Activated naive CD4-positive, alpha-beta T cell treated with anti-CD3 and anti-CD28 coated beads, Interleukin-2, amount 50 U/mL, for 16 hours (primary cell): ENCODE results near the gene UBR7.
A peak's percentile ranks its signal among the peaks of the same experiment; 100 is the strongest.
"Not testable (repeated sequence)": the region's sequence is repeated elsewhere in the genome, so short reads cannot be mapped to it uniquely, and the experiment has no call there.

Experiments
- DNase-seq: peaks from one replicate; pipeline ENCODE4 v3.0.0-alpha.2; 2020

UBR7 gene

DNA sequence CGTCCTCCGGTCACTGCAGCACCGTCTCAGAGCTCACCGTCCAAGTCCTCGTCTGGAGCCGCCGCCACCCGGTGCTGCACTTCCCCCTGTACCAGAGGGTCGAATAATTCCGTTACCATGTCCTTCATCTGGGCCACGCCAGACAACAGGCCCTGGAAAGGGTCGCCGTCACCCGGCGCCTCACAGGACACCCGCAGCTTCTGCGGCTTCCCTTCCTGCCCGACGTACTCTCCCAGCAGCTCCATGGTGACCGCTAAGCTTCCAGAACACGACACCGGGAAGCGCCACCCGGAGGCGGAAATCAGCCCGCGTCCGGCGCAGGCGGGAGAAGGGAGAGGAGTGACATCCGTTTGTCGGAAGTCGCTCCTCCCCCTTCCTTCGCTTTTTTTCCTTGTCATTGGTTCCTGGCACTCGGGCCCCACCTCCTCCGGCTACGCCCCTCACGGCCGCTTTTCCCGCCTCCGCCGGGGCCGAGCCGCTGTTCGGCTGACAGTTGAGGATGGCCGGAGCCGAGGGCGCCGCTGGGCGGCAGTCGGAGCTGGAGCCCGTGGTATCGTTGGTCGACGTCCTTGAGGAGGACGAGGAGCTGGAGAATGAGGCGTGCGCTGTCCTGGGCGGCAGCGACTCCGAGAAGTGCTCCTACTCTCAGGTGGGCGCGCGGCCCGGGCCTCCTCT is at the start of gene UBR7, which contains the start of gene GON7:
Gene UBR7, plus strand, starts transcription at position 464 of the 675 bp plus-strand sequence. Its CDS starts 36 bp downstream, at position 500.
Gene GON7, minus strand, starts transcription at position 273 of the 675 bp plus-strand sequence. Its CDS starts 28 bp downstream, at position 245.
- peak; percentile 87 for DNase-seq

GRCh38 chr14:93158349-93158748 is 48.7 kb upstream of the UBR7 start:
- not testable (repeated sequence) for DNase-seq

DNA sequence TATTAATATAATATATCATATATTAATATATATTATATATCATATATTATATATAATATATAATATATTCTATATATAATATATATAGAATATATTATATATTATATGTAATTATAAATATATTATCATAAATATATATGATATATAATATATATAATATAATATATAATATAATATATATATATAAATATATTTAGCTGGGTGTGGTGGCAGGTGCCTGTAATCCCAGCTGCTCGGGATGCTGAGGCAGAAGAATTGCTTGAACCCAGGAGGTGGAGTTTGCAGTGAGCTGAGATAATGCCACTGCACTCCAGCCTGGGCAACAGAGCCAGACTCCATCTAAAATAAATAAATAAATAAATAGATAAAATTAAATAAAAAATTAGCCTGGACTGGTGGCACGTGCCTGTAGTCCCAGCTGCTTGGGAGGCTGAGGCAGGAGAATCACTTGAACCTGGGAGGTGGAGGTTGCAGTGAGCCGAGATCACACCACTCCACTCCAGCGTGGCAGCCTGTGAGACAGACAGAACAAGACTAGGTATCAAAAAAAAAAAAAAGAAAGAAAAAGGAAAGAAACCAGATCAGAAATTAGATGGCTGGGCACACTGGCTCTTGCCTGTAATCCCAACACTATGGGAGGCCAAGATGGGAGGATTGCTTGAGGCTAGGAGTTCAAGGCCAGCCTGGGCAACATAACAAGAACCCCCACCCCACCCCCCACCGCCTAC is 47.3 kb upstream of the UBR7 start:
- DNase-seq, result not testable (repeated sequence)

DNA sequence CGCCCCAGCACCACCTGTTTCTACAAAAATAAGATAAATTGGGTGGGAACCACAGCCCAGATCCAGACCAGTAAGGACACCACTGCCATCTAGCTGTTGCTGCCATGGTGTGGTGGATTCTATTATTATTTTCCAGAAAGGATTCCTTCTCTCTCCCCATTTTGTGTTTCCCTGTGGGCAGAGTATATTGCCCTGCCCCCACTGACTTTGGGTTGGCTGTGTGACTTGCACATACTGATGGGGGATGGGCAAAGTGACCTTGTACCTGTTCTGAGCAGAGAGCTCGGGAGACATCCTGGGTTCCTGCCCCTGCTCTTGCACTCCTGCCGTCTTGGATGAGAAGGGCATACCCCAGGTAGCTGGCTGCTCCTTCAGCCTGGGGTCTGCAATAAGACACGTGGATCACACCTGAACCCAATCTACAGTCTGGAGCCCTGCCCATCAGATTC is 46.7 kb upstream of the UBR7 start:
- no peak for DNase-seq

- DNase-seq, result no peak
Observed at GRCh38 chr14:93161411-93161940, 45.6 kb upstream of the UBR7 start.

- DNase-seq, result no peak
Observed at GRCh38 chr14:93163564-93163963, 43.5 kb upstream of the UBR7 start.

- DNase-seq, result not testable (repeated sequence)
Observed at GRCh38 chr14:93165271-93166265, 41.5 kb upstream of the UBR7 start.

DNA sequence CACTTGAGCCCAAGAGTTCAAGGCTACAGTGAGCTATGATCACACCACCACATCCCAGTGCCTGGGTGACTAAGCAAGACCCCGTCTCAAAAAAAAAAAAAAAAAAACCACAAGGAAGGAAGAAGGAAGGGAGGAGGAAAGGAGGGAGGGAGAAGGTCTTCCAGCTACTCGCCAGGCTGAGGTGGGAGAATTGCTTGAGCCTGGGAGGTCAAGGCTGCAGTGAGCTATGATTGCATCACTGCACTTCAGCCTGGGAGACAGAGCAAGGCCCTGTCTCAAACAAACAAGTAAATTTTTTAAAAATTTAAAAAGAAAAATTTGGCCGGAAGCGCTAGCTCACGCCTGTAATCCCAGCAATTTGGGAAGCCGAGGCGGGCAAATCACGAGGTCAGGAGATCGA is 38.4 kb upstream of the UBR7 start:
- DNase-seq, result not testable (repeated sequence)

DNA sequence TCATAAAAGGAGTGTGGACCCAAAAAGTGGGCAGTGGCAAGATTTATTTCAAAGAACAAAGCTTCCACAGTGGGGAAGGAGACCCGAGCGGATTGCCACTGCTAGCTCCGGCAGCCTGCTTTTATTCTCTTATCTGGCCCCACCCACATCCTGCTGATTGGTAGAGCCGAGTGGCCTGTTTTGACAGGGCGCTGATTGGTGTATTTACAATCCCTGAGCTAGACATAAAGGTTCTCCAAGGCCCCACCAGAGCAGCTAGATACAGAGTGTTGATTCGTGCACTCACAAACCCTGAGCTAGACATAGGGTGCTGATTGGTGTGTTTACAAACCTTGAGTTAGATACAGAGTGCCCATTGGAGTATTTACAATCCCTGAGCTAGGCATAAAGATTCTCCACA is 37.4 kb upstream of the UBR7 start:
- DNase-seq, result not testable (repeated sequence)

- DNase-seq, result not testable (repeated sequence)
Observed at GRCh38 chr14:93170141-93170540, 36.9 kb upstream of the UBR7 start.

DNA sequence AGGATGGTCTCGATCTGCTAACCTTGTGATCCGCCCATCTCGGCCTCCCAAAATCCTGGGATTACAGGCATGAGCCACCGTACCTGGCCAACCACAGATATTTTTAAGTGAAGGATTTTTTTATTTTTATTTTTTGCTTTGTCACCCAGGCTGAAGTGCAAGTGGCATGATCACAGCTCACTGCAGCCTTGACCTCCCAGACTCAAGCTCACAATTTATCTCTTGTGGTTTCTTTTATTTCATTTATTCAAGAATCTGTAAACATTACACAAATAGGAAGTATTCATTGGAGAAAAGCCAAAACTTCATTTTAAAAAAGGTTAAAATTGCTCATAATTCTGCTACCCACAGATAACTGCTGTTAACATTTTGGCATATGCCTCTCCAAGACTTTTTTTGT is 35.7 kb upstream of the UBR7 start:
- no peak for DNase-seq

DNA sequence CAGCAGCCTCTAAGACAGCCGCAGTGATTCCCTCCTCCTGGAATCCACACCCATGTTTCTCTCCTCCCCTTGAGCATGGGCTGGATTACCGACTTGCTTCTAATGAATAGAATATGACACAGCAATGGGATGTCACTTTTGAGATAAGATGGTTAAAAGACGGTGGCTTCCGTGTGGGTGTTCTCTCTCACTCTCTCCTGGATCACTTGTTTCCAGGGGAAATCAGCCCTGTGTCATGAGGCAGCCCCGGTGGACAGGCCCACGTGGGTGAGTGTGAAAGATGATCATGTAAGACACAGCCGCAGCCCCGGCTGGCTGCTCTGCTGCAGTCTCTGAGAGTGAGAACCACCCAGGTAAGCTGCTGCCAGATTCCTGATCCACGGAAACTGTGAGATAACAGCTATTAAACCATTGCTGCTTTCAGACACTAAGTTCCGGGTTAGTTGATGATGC is 33.1 kb upstream of the UBR7 start:
- DNase-seq, result no peak

GRCh38 chr14:93174731-93175130 is 32.3 kb upstream of the UBR7 start:
- DNase-seq, result not testable (repeated sequence)

- no peak for DNase-seq
Observed at GRCh38 chr14:93175492-93175891, 31.6 kb upstream of the UBR7 start.

GRCh38 chr14:93183596-93184317 is 23.3 kb upstream of the UBR7 start:
- DNase-seq, result no peak

- DNase-seq, result peak; percentile 86
Observed at GRCh38 chr14:93184391-93185348, 22.4 kb upstream of the UBR7 start, which contains the start of the genes LYSET and MOAP1. TSS of gene LYSET (plus strand) at chr14:93185317. CDS start at chr14:93185406, 89 bp downstream. TSS of gene MOAP1 (minus strand) at chr14:93184897. CDS start at chr14:93184242, 655 bp downstream.

GRCh38 chr14:93185349-93185720 is 21.7 kb upstream of the UBR7 start:
- no peak for DNase-seq

DNA sequence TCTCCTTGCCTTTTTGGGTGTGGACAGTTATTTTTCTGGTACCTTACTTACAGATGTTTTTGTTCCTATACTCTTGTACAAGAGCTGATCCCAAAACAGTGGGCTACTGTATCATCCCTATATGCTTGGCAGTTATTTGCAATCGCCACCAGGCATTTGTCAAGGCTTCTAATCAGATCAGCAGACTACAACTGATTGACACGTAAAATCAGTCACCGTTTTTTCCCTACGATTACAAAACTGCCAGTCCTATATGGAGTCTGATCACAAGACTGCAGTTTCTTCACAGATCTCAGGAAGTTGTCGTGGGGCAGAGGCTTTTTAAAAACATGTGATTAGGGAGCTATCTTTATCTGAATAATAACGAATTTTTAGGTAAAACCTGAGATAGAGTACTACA is 20.6 kb upstream of the UBR7 start:
- DNase-seq, result no peak

DNA sequence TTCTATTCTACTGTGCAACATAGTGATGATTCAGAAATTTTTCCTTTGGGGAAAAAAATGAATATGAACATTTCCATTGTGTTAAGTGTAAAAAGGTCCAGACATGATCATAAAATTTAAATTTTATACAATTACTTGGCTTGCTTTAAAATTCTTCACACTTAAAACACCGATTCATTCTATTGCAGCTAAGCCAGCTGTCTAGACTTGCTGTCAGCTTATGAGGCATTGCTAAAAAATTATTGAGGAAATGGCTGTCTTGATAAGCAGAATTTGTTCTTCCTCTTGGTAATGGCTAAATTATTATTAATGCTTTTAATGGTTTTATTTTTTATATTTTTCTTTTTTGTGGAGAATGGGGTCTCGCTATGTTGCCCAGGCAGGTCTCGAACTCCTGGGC is 20.1 kb upstream of the UBR7 start:
- no peak for DNase-seq

- DNase-seq, result no peak
Observed at GRCh38 chr14:93195316-93195999, 11.6 kb upstream of the UBR7 start.
